Panc1 (cell line): ENCODE measurements around the gene TMEM129. TPM values are rescaled to one million over a fixed set of nuclear protein-coding genes. Genes with fewer than 3 reads are reported as not detected.

Experiments used
- ATAC-seq: fragments of 200-7000 bp; cut with Tn5 transposase; 2 replicates; pipeline ENCODE4 v1.9.1; 2020; ENCODE audit warnings: mild to moderate bottlenecking, moderate library complexity
- BruUV-seq: library from RNA; stranded (reverse); fragments of 400-500 nt; replicated peaks from 2 replicates; lab custom pipeline; 2021; lab: Mats Ljungman, UMichigan
- CTCF ChIA-PET: fragments of 300-600 bp; sonication (Branson Sonifier 250); formaldehyde crosslinking; loops from one replicate; lab custom pipeline; 2022; ENCODE audit warnings: antibody characterized with exemption; lab: Charles Lee
- POLR2A ChIA-PET: fragments of 300-600 bp; sonication (Branson Sonifier 250); formaldehyde crosslinking; loops from one replicate; lab custom pipeline; 2022; ENCODE audit warnings: antibody characterized with exemption; lab: Charles Lee
- DNase-seq: peaks from one replicate; pipeline ENCODE4 v3.0.0-alpha.2; 2010; ENCODE audit warnings: low read depth, low spot score
- H3K27ac ChIP-seq: 2 replicates; pipeline ENCODE4 v1.5.1; 2011; ENCODE audit warnings: mild to moderate bottlenecking, low read length, inconsistent platforms
- H3K27me3 ChIP-seq: fragments of 200-500 bp; sonication (Bioruptor generic); 2 replicates; pipeline ENCODE4 v1.6.0; 2014; ENCODE audit warnings: low read length, inconsistent platforms; ENCODE audit not compliant: control insufficient read depth, insufficient read depth
- H3K36me3 ChIP-seq: fragments of 200-500 bp; sonication (Bioruptor generic); 2 replicates; pipeline ENCODE4 v1.5.1; 2014; ENCODE audit warnings: inconsistent platforms, mild to moderate bottlenecking, low read length, moderate library complexity; ENCODE audit not compliant: control insufficient read depth, insufficient read depth
- H3K4me1 ChIP-seq: 2 replicates; pipeline ENCODE4 v1.5.1; 2011; ENCODE audit warnings: inconsistent platforms, mild to moderate bottlenecking, low read length, moderate library complexity; ENCODE audit not compliant: control insufficient read depth, insufficient read depth
- H3K4me3 ChIP-seq, 2 experiments: 2 replicates each; pipeline ENCODE4 v1.5.1; 2011 to 2012; ENCODE audit warnings: low read depth in 2 of 2, low read length in 2 of 2, mild to moderate bottlenecking in 2 of 2, inconsistent platforms in 1 of 2, moderate library complexity in 1 of 2
- H3K9me3 ChIP-seq: fragments of 200-500 bp; sonication (Bioruptor generic); 2 replicates; pipeline ENCODE4 v1.5.1; 2014; ENCODE audit warnings: low read depth, mild to moderate bottlenecking, inconsistent platforms, low read length, moderate library complexity; ENCODE audit not compliant: control insufficient read depth, insufficient read depth
- CTCF ChIP-seq: fragments of 450-650 bp; IDR thresholded peaks from 2 replicates; pipeline ENCODE4 v1.5.1; 2017; ENCODE audit warnings: mild to moderate bottlenecking
- POLR2AphosphoS5 ChIP-seq: IDR thresholded peaks from 2 replicates; pipeline ENCODE4 v1.6.1; 2012; ENCODE audit warnings: mild to moderate bottlenecking, low read depth, low read length, moderate library complexity
- REST ChIP-seq, 2 experiments: IDR thresholded peaks; 2 replicates each; pipeline ENCODE4 v1.6.1; 2011 to 2012; ENCODE audit warnings: low read depth in 2 of 2, control low read depth in 1 of 2, low read length in 1 of 2, mild to moderate bottlenecking in 1 of 2, moderate library complexity in 1 of 2; ENCODE audit not compliant: insufficient read depth in 1 of 2
- SIN3A ChIP-seq: IDR thresholded peaks from 2 replicates; pipeline ENCODE4 v1.6.1; 2012; ENCODE audit warnings: low read depth, mild to moderate bottlenecking, low read length, moderate library complexity, borderline replicate concordance; ENCODE audit not compliant: insufficient read depth
- TCF7L2 ChIP-seq: IDR thresholded peaks from 2 replicates; pipeline ENCODE4 v1.6.1; 2011; ENCODE audit warnings: mild to moderate bottlenecking, low read depth, low read length, inconsistent platforms
- in situ Hi-C: cut with HindIII; loops from 2 replicates; pipeline ENCODE4 v1.10.0; 2016; ENCODE audit warnings: low sequenced_read_pairs, low pct_unique_long_range_greater_than_20kb
- intact Hi-C: fragments of 100-400 bp; cut with micrococcal nuclease; formaldehyde crosslinking; loops from one replicate; pipeline ENCODE4 v1.10.0; 2022; ENCODE audit not compliant: unreplicated experiment
- total RNA-seq: library from RNA; stranded (reverse); gene quantifications from one replicate; pipeline ENCODE4 v1.2.1, GENCODE V29; 2021; ENCODE audit not compliant: unreplicated experiment

The TMEM129 gene
- total RNA-seq, 1 experiment from 2014 or later, result 32.6 TPM

GRCh38 chr4:1711571-1712215, 9.4 kb downstream of the TMEM129 start:
- ChIA-PET POLR2A (no interaction called here), CTCF (no interaction called here)
- H3K27me3 ChIP-seq, result no peaks in the 10 kb centered on the region
- no TSS peak for BruUV-seq
- H3K27ac ChIP-seq, result peak overlapping the region; percentile 75
- DNase-seq (no peak), ATAC-seq (peak; percentile 19)
- H3K36me3 ChIP-seq, result peaks cover 6% of the 10 kb centered on the region
- no peaks in the 10 kb centered on the region for H3K9me3 ChIP-seq
- peak overlapping the region; percentile 58 to 92 for H3K4me3 ChIP-seq
- peaks cover 35% of the 10 kb centered on the region for H3K4me1 ChIP-seq
- intact Hi-C loops (no loop called here), in situ Hi-C loops (no loop called here)
- TF ChIP-seq POLR2AphosphoS5 (no peak), CTCF (no peak), TCF7L2 (no peak), SIN3A (no peak), REST (IDR thresholded peaks at IDR 0.05; ENCODE audit: insufficient read depth in 1 of 2, low read depth in 2 of 2, low read length in 1 of 2) (no peak)

GRCh38 chr4:1711055-1711570, 10.0 kb downstream of the TMEM129 start:
- no peak for TF ChIP-seq POLR2AphosphoS5
- TF ChIP-seq SIN3A, result no peak
- TF ChIP-seq TCF7L2, result no peak
- TF ChIP-seq REST (IDR thresholded peaks at IDR 0.05; ENCODE audit: insufficient read depth in 1 of 2, low read depth in 2 of 2, low read length in 1 of 2), result no peak
- in situ Hi-C loops, result no loop called here
- peaks cover 6% of the 10 kb centered on the region for H3K36me3 ChIP-seq
- ATAC-seq (no peak), DNase-seq (no peak)
- no peaks in the 10 kb centered on the region for H3K9me3 ChIP-seq
- H3K27me3 ChIP-seq, result no peaks in the 10 kb centered on the region
- BruUV-seq, result no TSS peak
- POLR2A ChIA-PET, result no interaction called here
- H3K4me1 ChIP-seq, result peaks cover 33% of the 10 kb centered on the region
- intact Hi-C loops, result no loop called here
- peak overlapping the region; percentile 75 for H3K27ac ChIP-seq
- H3K4me3 ChIP-seq, result peak overlapping the region; percentile 58 to 92
- CTCF ChIA-PET, result no interaction called here
